Endothelial cell (in vitro differentiated cells): ENCODE measurements around the gene THBS1. TPM values are rescaled to one million over a fixed set of nuclear protein-coding genes. Genes with fewer than 3 reads are reported as not detected.

ENCODE experiments used
- DNase-seq: peaks from one replicate; pipeline ENCODE4 v3.0.0; 2021; ENCODE audit warnings: low spot score
- H3K27ac Mint-ChIP-seq: one replicate; pipeline ENCODE4 v1.8.0; 2021; ENCODE audit warnings: mixed read lengths, inconsistent platforms; ENCODE audit not compliant: unreplicated experiment
- H3K27me3 Mint-ChIP-seq: one replicate; pipeline ENCODE4 v1.8.0; 2021; ENCODE audit warnings: mild to moderate bottlenecking, moderate library complexity, mixed read lengths, inconsistent platforms; ENCODE audit not compliant: unreplicated experiment
- H3K36me3 Mint-ChIP-seq: one replicate; pipeline ENCODE4 v1.8.0; 2021; ENCODE audit warnings: mild to moderate bottlenecking, low read depth, mixed read lengths, inconsistent platforms; ENCODE audit not compliant: unreplicated experiment
- H3K4me1 Mint-ChIP-seq: one replicate; pipeline ENCODE4 v1.8.0; 2021; ENCODE audit warnings: mild to moderate bottlenecking, mixed read lengths, inconsistent platforms; ENCODE audit not compliant: unreplicated experiment
- H3K4me3 Mint-ChIP-seq: one replicate; pipeline ENCODE4 v1.8.0; 2021; ENCODE audit warnings: mild to moderate bottlenecking, mixed read lengths, inconsistent platforms; ENCODE audit not compliant: unreplicated experiment
- H3K9me3 Mint-ChIP-seq: one replicate; pipeline ENCODE4 v1.8.0; 2021; ENCODE audit warnings: mixed read lengths, inconsistent platforms; ENCODE audit not compliant: unreplicated experiment
- total RNA-seq: library from RNA; stranded (reverse); fragmentation: NEBNext Ultra II Directional; extraction: Animal tissue kit (Norgen Biotek cat#: 25700); gene quantifications from one replicate; pipeline ENCODE4 v1.2.1, GENCODE V29; 2021; ENCODE audit not compliant: unreplicated experiment
- TF ChIP-seq, protein P1 (sequence below): fragments of 200-600 bp; sonication (generic); IDR thresholded peaks from one replicate; pipeline ENCODE4 v1.5.0; 2021; ENCODE audit warnings: antibody characterized with exemption; ENCODE audit not compliant: unreplicated experiment

THBS1 gene
- total RNA-seq, 1 donor from 2014 or later: 8.2 TPM

DNA sequence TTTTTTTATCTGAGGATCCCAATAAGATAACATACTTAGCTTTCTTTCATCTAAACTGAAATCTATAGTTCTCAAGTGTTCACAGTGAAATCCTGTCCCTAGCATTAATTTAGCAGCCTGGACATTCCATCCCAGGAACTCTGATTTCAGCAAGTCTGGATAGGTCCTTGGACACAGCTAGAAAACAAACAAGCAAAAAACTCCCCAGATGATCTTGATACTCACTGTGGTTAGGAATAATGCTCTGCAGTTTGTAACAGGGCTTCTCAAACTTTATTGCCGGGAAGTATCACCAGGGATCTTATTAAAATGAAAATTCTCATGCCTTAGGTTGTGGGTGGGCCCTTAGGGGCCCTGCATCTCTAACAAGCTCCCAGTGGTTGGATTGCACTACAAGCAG is 24.3 kb downstream of the THBS1 start:
- DNase-seq: no peak
- peaks cover 3% of the 10 kb centered on the region for H3K27me3 Mint-ChIP-seq
- H3K27ac Mint-ChIP-seq: no peak overlapping the region
- no peaks in the 10 kb centered on the region for H3K4me1 Mint-ChIP-seq
- no peaks in the 10 kb centered on the region for H3K36me3 Mint-ChIP-seq
- no peak overlapping the region for H3K4me3 Mint-ChIP-seq
- TF ChIP-seq, protein P1, sequence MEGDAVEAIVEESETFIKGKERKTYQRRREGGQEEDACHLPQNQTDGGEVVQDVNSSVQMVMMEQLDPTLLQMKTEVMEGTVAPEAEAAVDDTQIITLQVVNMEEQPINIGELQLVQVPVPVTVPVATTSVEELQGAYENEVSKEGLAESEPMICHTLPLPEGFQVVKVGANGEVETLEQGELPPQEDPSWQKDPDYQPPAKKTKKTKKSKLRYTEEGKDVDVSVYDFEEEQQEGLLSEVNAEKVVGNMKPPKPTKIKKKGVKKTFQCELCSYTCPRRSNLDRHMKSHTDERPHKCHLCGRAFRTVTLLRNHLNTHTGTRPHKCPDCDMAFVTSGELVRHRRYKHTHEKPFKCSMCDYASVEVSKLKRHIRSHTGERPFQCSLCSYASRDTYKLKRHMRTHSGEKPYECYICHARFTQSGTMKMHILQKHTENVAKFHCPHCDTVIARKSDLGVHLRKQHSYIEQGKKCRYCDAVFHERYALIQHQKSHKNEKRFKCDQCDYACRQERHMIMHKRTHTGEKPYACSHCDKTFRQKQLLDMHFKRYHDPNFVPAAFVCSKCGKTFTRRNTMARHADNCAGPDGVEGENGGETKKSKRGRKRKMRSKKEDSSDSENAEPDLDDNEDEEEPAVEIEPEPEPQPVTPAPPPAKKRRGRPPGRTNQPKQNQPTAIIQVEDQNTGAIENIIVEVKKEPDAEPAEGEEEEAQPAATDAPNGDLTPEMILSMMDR: no peak
- no peaks in the 10 kb centered on the region for H3K9me3 Mint-ChIP-seq

DNA sequence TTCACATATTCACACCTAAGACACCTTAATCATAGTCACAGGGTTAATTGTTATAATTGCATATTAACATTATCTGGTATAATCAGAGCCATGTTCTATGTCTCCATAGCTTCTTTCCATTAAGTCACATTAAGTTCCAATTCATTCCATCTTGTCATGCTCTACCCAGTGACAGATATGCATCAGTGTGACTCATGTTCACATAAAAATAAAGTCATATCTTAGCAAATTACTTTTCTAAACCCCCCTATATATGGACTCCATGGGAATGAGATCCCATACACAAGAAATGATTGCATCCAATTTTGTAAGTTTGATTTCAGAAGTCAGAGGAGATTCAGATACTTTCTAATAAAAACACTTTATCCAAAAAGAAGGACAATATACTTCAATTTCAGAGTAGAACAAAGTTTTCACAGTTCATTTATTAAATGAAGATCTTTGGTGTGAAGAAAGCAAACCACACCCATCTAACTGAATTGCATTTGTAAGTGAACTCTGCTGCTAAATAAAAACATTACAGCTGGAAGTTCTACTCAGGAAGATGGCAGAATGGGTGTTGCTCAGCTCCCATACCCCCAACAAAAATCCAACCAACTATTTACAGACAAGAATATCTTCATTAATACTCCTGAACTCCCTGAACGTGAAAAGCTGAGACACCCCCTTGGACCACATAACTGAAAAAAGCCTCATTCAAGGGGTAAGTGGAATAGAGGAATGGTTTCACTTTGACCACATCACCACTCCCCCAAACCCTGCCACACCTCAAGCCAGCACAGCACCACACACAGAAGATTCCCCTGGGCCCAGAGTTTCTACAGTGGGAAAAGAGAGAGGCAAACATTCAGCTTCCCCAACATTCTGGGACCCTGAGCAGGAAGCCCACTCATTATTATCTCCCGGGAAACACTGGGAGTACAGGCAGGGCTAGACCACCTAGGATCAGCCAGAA is 27.6 kb downstream of the THBS1 start:
- no peaks in the 10 kb centered on the region for H3K9me3 Mint-ChIP-seq

DNA sequence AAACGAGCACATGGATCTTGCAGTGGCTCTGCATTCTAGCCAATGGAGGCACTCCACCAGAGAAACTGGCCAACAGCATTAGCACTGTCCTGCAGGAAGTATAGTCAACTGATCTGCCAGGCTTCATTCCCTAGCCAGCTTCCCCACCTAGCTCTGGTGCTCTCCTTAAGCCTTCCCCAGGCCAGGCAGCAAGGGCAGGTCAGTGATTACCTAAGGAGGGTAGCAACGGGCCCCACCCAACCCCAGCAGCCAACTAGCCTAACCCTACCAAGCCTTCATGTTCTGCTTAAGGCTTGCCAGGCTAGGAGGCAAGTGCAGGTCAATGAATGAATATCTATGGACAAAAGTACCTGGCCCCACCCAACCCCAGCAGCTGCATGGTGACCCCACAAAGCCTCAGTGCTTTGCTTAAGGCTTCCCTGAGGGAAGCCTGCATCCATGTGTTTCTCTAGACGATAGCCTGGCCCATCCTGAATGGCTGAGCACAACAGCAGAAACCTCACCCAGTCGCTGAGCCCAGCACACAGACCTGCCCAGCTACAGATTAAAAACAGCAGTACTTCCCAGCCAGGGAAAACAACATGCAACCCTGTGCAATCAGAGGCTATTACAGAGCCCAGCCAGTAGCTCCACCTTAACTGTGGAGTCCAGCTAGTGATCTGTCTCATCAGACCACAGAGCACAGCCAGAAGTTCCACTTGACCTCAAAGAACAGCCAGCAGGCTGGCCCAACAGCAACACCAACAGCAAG is 28.5 kb downstream of the THBS1 start:
- Mint-ChIP-seq H3K4me1 (no peaks in the 10 kb centered on the region), H3K27ac (no peak overlapping the region), H3K36me3 (no peaks in the 10 kb centered on the region), H3K4me3 (no peak overlapping the region), H3K27me3 (peaks cover 3% of the 10 kb centered on the region), H3K9me3 (no peaks in the 10 kb centered on the region)
- no peak for DNase-seq
- TF ChIP-seq, protein P1: no peak

More for the DNA sequence above, 27.6 kb downstream of the THBS1 start:
- no peak for DNase-seq
- Mint-ChIP-seq H3K4me3 (no peak overlapping the region), H3K27ac (no peak overlapping the region), H3K27me3 (peaks cover 3% of the 10 kb centered on the region), H3K36me3 (no peaks in the 10 kb centered on the region), H3K4me1 (no peaks in the 10 kb centered on the region)
- TF ChIP-seq, protein P1: no peak

DNA sequence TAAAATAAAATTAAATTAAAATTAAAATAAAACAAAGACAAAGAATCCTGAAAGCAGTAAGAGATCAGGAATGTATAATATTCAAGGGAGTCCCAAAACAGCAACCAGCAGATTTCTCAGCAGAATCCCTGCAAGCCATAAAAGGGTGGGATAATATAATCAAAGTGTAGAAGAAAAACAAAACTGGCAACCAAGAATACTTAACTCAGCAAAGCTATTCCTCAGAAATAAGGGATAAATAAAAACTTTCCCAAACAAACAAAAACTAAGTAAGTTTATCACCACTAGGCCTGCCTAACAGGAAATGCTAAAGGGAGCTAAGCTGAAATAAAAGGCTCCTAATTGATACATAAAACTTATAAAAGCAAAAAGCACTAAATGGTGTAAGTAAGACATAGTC is 29.8 kb downstream of the THBS1 start:
- peaks cover 3% of the 10 kb centered on the region for H3K27me3 Mint-ChIP-seq
- no peak overlapping the region for H3K4me3 Mint-ChIP-seq
- DNase-seq: no peak
- no peaks in the 10 kb centered on the region for H3K36me3 Mint-ChIP-seq
- TF ChIP-seq, protein P1: no peak
- no peak overlapping the region for H3K27ac Mint-ChIP-seq
- H3K9me3 Mint-ChIP-seq: no peaks in the 10 kb centered on the region
- H3K4me1 Mint-ChIP-seq: no peaks in the 10 kb centered on the region
